ENCODE results near the gene MAVS.

- no peak for TF ChIP-seq CTCF (IDR thresholded peaks at IDR 0.05 in 8 of 11, conservative IDR thresholded peaks at IDR 0.05 in 3 of 11)
- TF ChIP-seq POLR2A (IDR thresholded peaks at IDR 0.05): no peak
These were observed 77.2 kb downstream of the MAVS start for GRCh38 chr20:3923818-3924217.
